Measurements from ENCODE around the gene TMEM134. TPM values are rescaled to one million over a fixed set of nuclear protein-coding genes. Genes with fewer than 3 reads are reported as not detected.

The TMEM134 gene
- total RNA-seq, 1 experiment from 2014 or later = 52.2 TPM

DNA sequence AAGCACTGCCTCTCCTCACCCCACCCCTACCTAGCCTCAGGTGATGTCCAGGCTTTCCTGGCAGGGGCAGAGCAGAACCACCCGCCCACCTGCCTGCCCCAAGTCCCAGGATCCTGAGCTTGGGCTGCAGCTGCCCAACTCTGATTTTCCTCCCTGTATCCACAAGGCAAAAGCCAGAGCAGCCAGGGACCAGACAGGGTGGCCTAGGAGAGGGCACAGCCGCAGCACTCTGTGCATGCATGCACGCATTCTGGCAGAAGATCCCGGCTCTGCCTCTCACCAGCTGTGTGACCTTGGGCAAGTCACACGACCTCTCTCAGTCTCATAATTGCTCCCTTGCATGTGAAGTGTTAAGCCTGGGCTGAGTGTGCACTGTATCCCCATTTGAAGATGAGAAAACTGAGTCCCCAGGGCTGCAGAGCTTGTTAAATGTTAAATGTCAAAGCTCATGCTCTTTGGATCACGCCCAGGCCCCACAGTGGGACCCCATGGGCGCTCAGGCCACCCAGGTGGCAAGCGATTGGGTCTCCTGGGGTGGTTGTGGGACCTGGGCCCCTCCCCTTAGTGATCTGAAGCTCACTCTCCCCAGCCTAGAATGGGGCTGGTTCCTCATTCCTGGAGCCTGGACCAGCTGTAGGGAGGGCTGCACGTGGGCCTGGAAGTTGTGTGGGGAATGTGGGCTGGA lies 56.4 kb downstream of the TMEM134 start:
- DNase-seq = no peak
- BruUV-seq (replicated peaks) = no TSS peak
- H3K27me3 Mint-ChIP-seq (ENCODE audit: insufficient read depth, unreplicated experiment) = no peaks in the 10 kb centered on the region
- no peak overlapping the region for H3K4me3 Mint-ChIP-seq (ENCODE audit: unreplicated experiment)
- CTCF ChIA-PET = interaction anchor here (0.5 to 4.8 kb wide), 2 partner anchors 12 to 39 kb away, joined by 9 to 27 read pairs; partner anchors contain the start of genes CLCF1 and PPP1CA
- intact Hi-C loops (cut with micrococcal nuclease; ENCODE audit: unreplicated experiment) = loop anchor here (1.0 kb wide), 1 partner anchor 9 kb away; no protein-coding TSS in a partner anchor
- POLR2A ChIA-PET = interaction anchor here (0.5 to 1.2 kb wide), 3 partner anchors 11 to 416 kb away, joined by 3 to 4 read pairs (median 3); partner anchors contain the start of gene PPP1CA
- Histone ChIP-seq H3K36me3 (ENCODE audit: control insufficient read depth, insufficient read depth, low read length) (no peaks in the 10 kb centered on the region), H3K9me3 (no peaks in the 10 kb centered on the region), H3K27me3 (replicated peaks; ENCODE audit: control insufficient read depth, insufficient read depth, low read length) (no peaks in the 10 kb centered on the region), H3K4me1 (peaks cover 4% of the 10 kb centered on the region; the same call in 1 of the 2 replicates), H3K4me3 (ENCODE audit: low read depth, low read length) (no peak overlapping the region)
- peaks cover 18% of the 10 kb centered on the region for H3K4me1 Mint-ChIP-seq (ENCODE audit: low read depth, unreplicated experiment)
- H3K36me3 Mint-ChIP-seq (ENCODE audit: insufficient read depth, unreplicated experiment) = peaks cover 6% of the 10 kb centered on the region
- TF ChIP-seq, protein P1, sequence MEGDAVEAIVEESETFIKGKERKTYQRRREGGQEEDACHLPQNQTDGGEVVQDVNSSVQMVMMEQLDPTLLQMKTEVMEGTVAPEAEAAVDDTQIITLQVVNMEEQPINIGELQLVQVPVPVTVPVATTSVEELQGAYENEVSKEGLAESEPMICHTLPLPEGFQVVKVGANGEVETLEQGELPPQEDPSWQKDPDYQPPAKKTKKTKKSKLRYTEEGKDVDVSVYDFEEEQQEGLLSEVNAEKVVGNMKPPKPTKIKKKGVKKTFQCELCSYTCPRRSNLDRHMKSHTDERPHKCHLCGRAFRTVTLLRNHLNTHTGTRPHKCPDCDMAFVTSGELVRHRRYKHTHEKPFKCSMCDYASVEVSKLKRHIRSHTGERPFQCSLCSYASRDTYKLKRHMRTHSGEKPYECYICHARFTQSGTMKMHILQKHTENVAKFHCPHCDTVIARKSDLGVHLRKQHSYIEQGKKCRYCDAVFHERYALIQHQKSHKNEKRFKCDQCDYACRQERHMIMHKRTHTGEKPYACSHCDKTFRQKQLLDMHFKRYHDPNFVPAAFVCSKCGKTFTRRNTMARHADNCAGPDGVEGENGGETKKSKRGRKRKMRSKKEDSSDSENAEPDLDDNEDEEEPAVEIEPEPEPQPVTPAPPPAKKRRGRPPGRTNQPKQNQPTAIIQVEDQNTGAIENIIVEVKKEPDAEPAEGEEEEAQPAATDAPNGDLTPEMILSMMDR (IDR thresholded peaks at IDR 0.05; ENCODE audit: insufficient read depth in 1 of 2, low read depth in 1 of 2, low read length in 1 of 2, severe bottlenecking in 1 of 2, unreplicated experiment in 1 of 2) = no peak
- H3K27ac Mint-ChIP-seq (ENCODE audit: unreplicated experiment) = no peak overlapping the region
- no peaks in the 10 kb centered on the region for H3K9me3 Mint-ChIP-seq (ENCODE audit: unreplicated experiment)

DNA sequence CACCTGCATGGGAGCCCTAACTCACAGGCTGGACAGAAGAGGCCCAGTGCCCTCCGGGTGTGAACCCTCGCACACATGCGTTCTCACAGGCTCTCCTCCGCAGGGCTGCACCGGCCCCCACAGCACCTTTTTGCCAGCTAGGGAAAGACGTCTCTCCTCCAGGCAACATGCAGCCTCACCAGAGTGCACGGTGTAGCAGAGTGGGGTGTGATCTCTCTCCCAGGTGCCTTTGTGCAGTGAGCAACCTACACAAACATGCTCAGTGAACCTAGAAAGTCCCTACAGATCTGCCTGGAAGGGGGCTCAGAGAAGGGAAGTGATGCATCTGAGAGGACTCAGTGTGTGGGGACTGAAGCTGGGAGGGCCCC lies 57.3 kb downstream of the TMEM134 start:
- Mint-ChIP-seq H3K9me3 (ENCODE audit: unreplicated experiment) (no peaks in the 10 kb centered on the region), H3K27me3 (ENCODE audit: insufficient read depth, unreplicated experiment) (no peaks in the 10 kb centered on the region), H3K4me1 (ENCODE audit: low read depth, unreplicated experiment) (peaks cover 18% of the 10 kb centered on the region), H3K4me3 (ENCODE audit: unreplicated experiment) (no peak overlapping the region), H3K36me3 (ENCODE audit: insufficient read depth, unreplicated experiment) (peaks cover 6% of the 10 kb centered on the region), H3K27ac (ENCODE audit: unreplicated experiment) (no peak overlapping the region)
- DNase-seq = no peak
- H3K9me3 ChIP-seq = no peaks in the 10 kb centered on the region
- ChIA-PET CTCF (interaction anchor here (4.8 kb wide), 1 partner anchor 11 kb away, joined by 27 read pairs; the partner anchor contains the start of gene PPP1CA), POLR2A (interaction anchor here (0.6 kb wide), 1 partner anchor 10 kb away, joined by 5 read pairs; no protein-coding TSS in a partner anchor)
- H3K4me3 ChIP-seq (ENCODE audit: low read depth, low read length) = no peak overlapping the region
- intact Hi-C loops (cut with micrococcal nuclease; ENCODE audit: unreplicated experiment) = loop anchor here (1.0 kb wide), 1 partner anchor 10 kb away; no protein-coding TSS in a partner anchor
- BruUV-seq (replicated peaks) = no TSS peak
- H3K4me1 ChIP-seq = peaks cover 4% of the 10 kb centered on the region; the same call in 1 of the 2 replicates
- H3K27me3 ChIP-seq (replicated peaks; ENCODE audit: control insufficient read depth, insufficient read depth, low read length) = no peaks in the 10 kb centered on the region
- H3K36me3 ChIP-seq (ENCODE audit: control insufficient read depth, insufficient read depth, low read length) = no peaks in the 10 kb centered on the region
- TF ChIP-seq, protein P1 (IDR thresholded peaks at IDR 0.05; ENCODE audit: insufficient read depth in 1 of 2, low read depth in 1 of 2, low read length in 1 of 2, severe bottlenecking in 1 of 2, unreplicated experiment in 1 of 2) = no peak

Small RNA genes within 50 kb of the gene (microRNA-seq; reads per million reads assigned to microRNA genes)
- 1.1 reads per million for gene MIR6752

Other genes with a start within 250 kb of the TMEM134 start
- 113 and 120 TPM in 2 replicates for gene GRK2, start 202.8 kb downstream of the TMEM134 start, total RNA-seq (2022)
- gene ANKRD13D, start 179.9 kb downstream of the TMEM134 start, total RNA-seq (2022) = 83.3 and 88.6 TPM in 2 replicates
- gene SSH3, start 165.7 kb downstream of the TMEM134 start, total RNA-seq (2022) = 81.2 and 89.6 TPM in 2 replicates
- 29.8 and 30.8 TPM in 2 replicates for gene POLD4, start 115.7 kb downstream of the TMEM134 start, total RNA-seq (2022)
- 4.5 and 5.8 TPM in 2 replicates for gene CLCF1, start 95.7 kb downstream of the TMEM134 start, total RNA-seq (2022)
- 55.1 and 63.5 TPM in 2 replicates for gene RAD9A, start 77.3 kb downstream of the TMEM134 start, total RNA-seq (2022)
- gene PPP1CA, start 67.4 kb downstream of the TMEM134 start, total RNA-seq (2022) = 384 and 389 TPM in 2 replicates
- gene TBC1D10C, start 65.2 kb downstream of the TMEM134 start, total RNA-seq (2022) = 0.26 TPM in 1 of 2 replicates, not detected in the other
- 0.09 and 0.28 TPM in 2 replicates for gene CARNS1, start 53.6 kb downstream of the TMEM134 start, total RNA-seq (2022)
- 109 and 116 TPM in 2 replicates for gene RPS6KB2, start 40.8 kb downstream of the TMEM134 start, total RNA-seq (2022)
- gene PTPRCAP, start 31.6 kb downstream of the TMEM134 start, total RNA-seq (2022) = 0.27 TPM in 1 of 2 replicates, not detected in the other
- gene CORO1B, start 25.8 kb downstream of the TMEM134 start, total RNA-seq (2022) = 172 and 176 TPM in 2 replicates
- gene GPR152, start 16.5 kb downstream of the TMEM134 start, total RNA-seq (2022) = not detected in 2 replicates
- not detected in 2 replicates for gene CABP4, start 13.9 kb downstream of the TMEM134 start, total RNA-seq (2022)
- 110 and 112 TPM in 2 replicates for gene AIP, start 13.8 kb upstream of the TMEM134 start, total RNA-seq (2022)
- gene PITPNM1, start 36.1 kb upstream of the TMEM134 start, total RNA-seq (2022) = 65.0 and 78.3 TPM in 2 replicates
- gene CDK2AP2, start 38.9 kb upstream of the TMEM134 start, total RNA-seq (2022) = 96.1 and 99.4 TPM in 2 replicates
- gene CABP2, start 54.2 kb upstream of the TMEM134 start, total RNA-seq (2022) = not detected in 2 replicates
- 1,799 and 1,911 TPM in 2 replicates for gene GSTP1, start 114.6 kb upstream of the TMEM134 start, total RNA-seq (2022)
- gene NDUFV1, start 137.7 kb upstream of the TMEM134 start, total RNA-seq (2022) = 358 and 375 TPM in 2 replicates
- 15.0 and 18.1 TPM in 2 replicates for gene NUDT8, start 160.7 kb upstream of the TMEM134 start, total RNA-seq (2022)
- not detected in 2 replicates for gene TBX10, start 170.5 kb upstream of the TMEM134 start, total RNA-seq (2022)
- gene ACY3, start 181.5 kb upstream of the TMEM134 start, total RNA-seq (2022) = 2.4 and 4.2 TPM in 2 replicates
- 0.26 and 0.54 TPM in 2 replicates for gene ALDH3B2, start 205.4 kb upstream of the TMEM134 start, total RNA-seq (2022)

All from Caco-2 (cell line).